IMR-90 (cell line): ENCODE measurements around the gene ATG101. TPM values are rescaled to one million over a fixed set of nuclear protein-coding genes. Genes with fewer than 3 reads are reported as not detected.

Source experiments
- ATAC-seq: fragments of 200-7000 bp; cut with Tn5 transposase; 2 replicates; pipeline ENCODE4 v1.9.1; 2020; ENCODE audit warnings: low read depth, mild to moderate bottlenecking, moderate library complexity
- BruUV-seq: library from RNA; stranded (reverse); fragments of 400-500 nt; replicated peaks from 2 replicates; lab custom pipeline; 2021; lab: Mats Ljungman, UMichigan
- CTCF ChIA-PET: fragments of 300-600 bp; formaldehyde crosslinking; extraction: SDS; loops from one replicate; lab custom pipeline; 2021; ENCODE audit warnings: antibody characterized with exemption; lab: Yijun Ruan, JAX
- POLR2A ChIA-PET: fragments of 300-600 bp; sonication (Branson Sonifier 250); formaldehyde crosslinking; loops from one replicate; lab custom pipeline; 2022; ENCODE audit warnings: antibody characterized with exemption; ENCODE audit not compliant: unreplicated experiment; lab: Charles Lee
- DNase-seq: peaks from one replicate; pipeline ENCODE4 v3.0.0; 2013
- H2AFZ ChIP-seq: replicated peaks from 2 replicates; pipeline ENCODE3; 2013; ENCODE audit warnings: low read length, mild to moderate bottlenecking; ENCODE audit not compliant: poor library complexity
- H2AK5ac ChIP-seq: 2 replicates; pipeline ENCODE4 v1.6.1; 2013; ENCODE audit warnings: low read depth, low read length, inconsistent platforms
- H2AK9ac ChIP-seq: replicated peaks from 2 replicates; pipeline ENCODE3; 2013; ENCODE audit warnings: mild to moderate bottlenecking, low read depth, low read length, moderate library complexity; ENCODE audit not compliant: poor library complexity
- H2BK120ac ChIP-seq: 2 replicates; pipeline ENCODE4 v1.6.1; 2013; ENCODE audit warnings: low read depth, low read length, inconsistent platforms
- H2BK15ac ChIP-seq: 3 replicates; pipeline ENCODE4 v1.6.1; 2013; ENCODE audit warnings: low read depth, low read length, inconsistent platforms
- H2BK20ac ChIP-seq: 2 replicates; pipeline ENCODE4 v1.6.1; 2013; ENCODE audit warnings: low read depth, mild to moderate bottlenecking, inconsistent platforms, low read length, moderate library complexity
- H2BK5ac ChIP-seq: 2 replicates; pipeline ENCODE4 v1.6.1; 2013; ENCODE audit warnings: mild to moderate bottlenecking, low read depth, low read length, inconsistent platforms; ENCODE audit not compliant: poor library complexity, severe bottlenecking
- H3K14ac ChIP-seq: replicated peaks from 2 replicates; pipeline ENCODE4 v1.6.1; 2013; ENCODE audit warnings: low read depth, low read length, inconsistent platforms
- H3K18ac ChIP-seq: 2 replicates; pipeline ENCODE4 v1.6.1; 2013; ENCODE audit warnings: low read depth, low read length, control low read depth
- H3K23ac ChIP-seq: 2 replicates; pipeline ENCODE4 v1.6.1; 2013; ENCODE audit warnings: low read depth, low read length, inconsistent platforms
- H3K27ac ChIP-seq: 2 replicates; pipeline ENCODE4 v1.5.1; 2013; ENCODE audit warnings: mild to moderate bottlenecking, control low read depth, low read length; ENCODE audit not compliant: insufficient read depth
- H3K27me3 ChIP-seq: 2 replicates; pipeline ENCODE4 v1.6.1; 2013; ENCODE audit warnings: low read length; ENCODE audit not compliant: control insufficient read depth, insufficient read depth
- H3K36me3 ChIP-seq: 2 replicates; pipeline ENCODE4 v1.6.1; 2013; ENCODE audit warnings: low read length, mixed read lengths; ENCODE audit not compliant: control insufficient read depth, insufficient read depth
- H3K4ac ChIP-seq: 2 replicates; pipeline ENCODE4 v1.6.1; 2013; ENCODE audit warnings: low read depth, low read length, inconsistent platforms
- H3K4me1 ChIP-seq: 2 replicates; pipeline ENCODE4 v1.6.1; 2013; ENCODE audit warnings: low read length, mixed read lengths; ENCODE audit not compliant: control insufficient read depth, insufficient read depth
- H3K4me2 ChIP-seq: 2 replicates; pipeline ENCODE4 v1.6.1; 2013; ENCODE audit warnings: low read depth, mild to moderate bottlenecking, control low read depth, low read length, moderate library complexity
- H3K4me3 ChIP-seq: 2 replicates; pipeline ENCODE4 v1.5.1; 2013; ENCODE audit warnings: low read depth, mild to moderate bottlenecking, control low read depth, low read length, moderate library complexity; ENCODE audit not compliant: insufficient read depth
- H3K56ac ChIP-seq: 2 replicates; pipeline ENCODE4 v1.6.1; 2013; ENCODE audit warnings: low read length, inconsistent platforms; ENCODE audit not compliant: insufficient read depth; ENCODE audit errors: extremely low read depth
- H3K79me1 ChIP-seq, 2 experiments: 2 replicates each; pipeline ENCODE4 v1.6.1; 2013; ENCODE audit warnings: low read length in 2 of 2, inconsistent platforms in 1 of 2, low read depth in 1 of 2
- H3K9ac ChIP-seq: 2 replicates; pipeline ENCODE4 v1.6.1; 2013; ENCODE audit warnings: low read depth, low read length, control low read depth
- H3K9me1 ChIP-seq: 2 replicates; pipeline ENCODE4 v1.6.1; 2013; ENCODE audit warnings: low read length, inconsistent platforms; ENCODE audit not compliant: insufficient read depth
- H3K9me3 ChIP-seq: 2 replicates; pipeline ENCODE4 v1.6.1; 2013; ENCODE audit warnings: low read length; ENCODE audit not compliant: control insufficient read depth, insufficient read depth
- H4K20me1 ChIP-seq: 2 replicates; pipeline ENCODE4 v1.6.1; 2013; ENCODE audit warnings: low read length, inconsistent platforms; ENCODE audit not compliant: insufficient read depth
- H4K5ac ChIP-seq: 2 replicates; pipeline ENCODE4 v1.6.1; 2013; ENCODE audit warnings: mild to moderate bottlenecking, low read depth, low read length, control low read depth
- H4K8ac ChIP-seq, 2 experiments: 2 replicates each; pipeline ENCODE4 v1.6.1; 2013; ENCODE audit warnings: low read depth in 2 of 2, low read length in 2 of 2, control low read depth in 1 of 2, inconsistent platforms in 1 of 2
- H4K91ac ChIP-seq: 2 replicates; pipeline ENCODE4 v1.6.1; 2013; ENCODE audit warnings: low read depth, low read length, inconsistent platforms; ENCODE audit not compliant: insufficient read depth
- MAZ ChIP-seq: IDR thresholded peaks from 2 replicates; pipeline ENCODE4 v1.6.1; 2012; ENCODE audit warnings: low read depth, mild to moderate bottlenecking, low read length, improper control_type of control experiment, moderate library complexity, borderline replicate concordance
- NFE2L2 ChIP-seq: fragments of 150-350 bp; IDR thresholded peaks from 2 replicates; pipeline ENCODE4 v1.6.1; 2016; ENCODE audit warnings: low read depth, mild to moderate bottlenecking, low read length
- POLR2A ChIP-seq: IDR thresholded peaks from 2 replicates; pipeline ENCODE4 v1.6.1; 2012; ENCODE audit warnings: mild to moderate bottlenecking, low read depth, low read length
- WGBS, 2 experiments: methylation state at CpG; one replicate each; pipeline versions ENCODE4 v1.1.5 to v1.1.7; 2013; ENCODE audit warnings: missing lambda C conversion rate in 2 of 2; ENCODE audit not compliant: insufficient read length in 1 of 2; ENCODE audit errors: extremely low coverage in 2 of 2; 5-methylcytosine and 5-hydroxymethylcytosine counted together
- dilution Hi-C: fragments of 300-500 bp; cut with HindIII; formaldehyde crosslinking; loops from one replicate; pipeline ENCODE4 v1.14.3; 2018; ENCODE audit warnings: low sequenced_read_pairs; ENCODE audit not compliant: unreplicated experiment
- in situ Hi-C: fragments of 300-500 bp; cut with MboI; formaldehyde crosslinking; loops from 3 replicates; pipeline ENCODE4 v1.14.3; 2019; ENCODE audit warnings: low sequenced_read_pairs, inconsistent platforms, mixed read lengths
- intact Hi-C: fragments of 100-400 bp; cut with micrococcal nuclease; formaldehyde crosslinking; loops from 2 replicates; pipeline ENCODE4 v1.10.0; 2022
- polyA plus RNA-seq, 3 experiments: library from polyadenylated mRNA; depleted of rRNA; stranded (reverse); fragments of >200 nt; gene quantifications; 2 replicates each; pipeline ENCODE4 v1.2.3, GENCODE V29; 2012; ENCODE audit warnings: low replicate concordance in 1 of 3
- total RNA-seq: library from RNA; depleted of rRNA; stranded (reverse); fragments of >200 nt; gene quantifications from 2 replicates; pipeline ENCODE4 v1.2.3, GENCODE V29; 2012

ATG101 gene
- total and polyA plus RNA-seq, 2 of the 4 experiments (the other 2 are of a cell fraction) = 93.9 to 167 TPM

- H3K36me3 ChIP-seq = peaks cover 32% of the 10 kb centered on the region
- H2BK15ac ChIP-seq = no peak overlapping the region
- H3K23ac ChIP-seq = no peak overlapping the region
- H3K56ac ChIP-seq = no peak overlapping the region
- H3K4me2 ChIP-seq = no peak overlapping the region
- H3K4me1 ChIP-seq = peaks cover 24% of the 10 kb centered on the region
- ChIA-PET POLR2A (no interaction called here), CTCF (interaction anchor here (1.2 to 2.2 kb wide), 2 partner anchors 8 to 35 kb away, joined by 4 to 10 read pairs; no protein-coding TSS in a partner anchor)
- no peak overlapping the region for H4K5ac ChIP-seq
- H4K8ac ChIP-seq = no peak overlapping the region
- no peak overlapping the region for H2BK120ac ChIP-seq
- H3K14ac ChIP-seq = no peak overlapping the region
- H2AK9ac ChIP-seq = no peak overlapping the region
- H3K18ac ChIP-seq = no peak overlapping the region
- TF ChIP-seq POLR2A = peak; percentile 4; the same call in 1 of the 2 replicates
- 0 out of 2 replicates have a peak, but pooled peaks have one; percentile 9 for TF ChIP-seq MAZ
- TF ChIP-seq NFE2L2 = no peak
- H3K27me3 ChIP-seq = no peaks in the 10 kb centered on the region
- in situ Hi-C loops = no loop called here
- intact Hi-C loops = no loop called here
- H3K4ac ChIP-seq = no peak overlapping the region
- peak overlapping the region; percentile 14; the same call in 1 of the 2 replicates for H2AK5ac ChIP-seq
- no peak overlapping the region for H4K91ac ChIP-seq
- BruUV-seq = no TSS peak
- DNase-seq (peak; percentile 71), ATAC-seq (no peak)
- no peak overlapping the region for H2BK20ac ChIP-seq
- 82% methylated on average over 5 of the region's 14 CpGs; no CpG with 5 or more reads in 1 of the 2 experiments for WGBS, 2 experiments
- H4K20me1 ChIP-seq = peaks cover 10% of the 10 kb centered on the region
- no peak overlapping the region for H3K4me3 ChIP-seq
- H3K27ac ChIP-seq = no peak overlapping the region
- no peak overlapping the region for H2BK5ac ChIP-seq
- H3K79me1 ChIP-seq = peaks cover 0 to 9% of the 10 kb centered on the region in 2 experiments; a peak in 1 of 4 replicates
- dilution Hi-C loops = no loop called here
- no peak overlapping the region for H3K9ac ChIP-seq
- no peaks in the 10 kb centered on the region for H3K9me3 ChIP-seq
- no peak overlapping the region for H2AFZ ChIP-seq
- H3K9me1 ChIP-seq = peaks cover 9% of the 10 kb centered on the region
Measured at GRCh38 chr12:52060498-52061177, 9.1 kb upstream of the ATG101 start.
